MCF 10A (cell line): ENCODE measurements around the gene B9D2. TPM values are rescaled to one million over a fixed set of nuclear protein-coding genes. Genes with fewer than 3 reads are reported as not detected.

Experiments
- BruUV-seq: library from RNA; stranded (reverse); fragments of 400-500 nt; replicated peaks from 2 replicates; lab custom pipeline; 2021; lab: Mats Ljungman, UMichigan
- CTCF ChIA-PET: fragments of 300-600 bp; sonication (Branson Sonifier 250); formaldehyde crosslinking; extraction: SDS; loops from one replicate; lab custom pipeline; 2021; ENCODE audit warnings: antibody characterized with exemption, inconsistent platforms; lab: Yijun Ruan, JAX
- POLR2A ChIA-PET: fragments of 300-600, 350-650 bp; sonication (Branson Sonifier 250); formaldehyde crosslinking; extraction: SDS; loops from one replicate; lab custom pipeline; 2020; ENCODE audit warnings: antibody characterized with exemption, inconsistent platforms; lab: Yijun Ruan, JAX
- DNase-seq: peaks from one replicate; pipeline ENCODE4 v3.0.0-alpha.2; 2018; ENCODE audit not compliant: unreplicated experiment
- H3K27ac Mint-ChIP-seq: one replicate; pipeline ENCODE4 v1.8.0; 2022; ENCODE audit warnings: mild to moderate bottlenecking, low read depth, mixed read lengths; ENCODE audit not compliant: unreplicated experiment
- H3K27me3 Mint-ChIP-seq: one replicate; pipeline ENCODE4 v1.8.0; 2022; ENCODE audit warnings: mixed read lengths; ENCODE audit not compliant: insufficient read depth, unreplicated experiment
- H3K36me3 Mint-ChIP-seq: one replicate; pipeline ENCODE4 v1.8.0; 2022; ENCODE audit warnings: mild to moderate bottlenecking, moderate library complexity, mixed read lengths; ENCODE audit not compliant: insufficient read depth, unreplicated experiment
- H3K4me1 Mint-ChIP-seq: one replicate; pipeline ENCODE4 v1.8.0; 2022; ENCODE audit warnings: mixed read lengths; ENCODE audit not compliant: insufficient read depth, unreplicated experiment
- H3K4me3 Mint-ChIP-seq: one replicate; pipeline ENCODE4 v1.8.0; 2022; ENCODE audit warnings: mild to moderate bottlenecking, moderate library complexity, mixed read lengths; ENCODE audit not compliant: unreplicated experiment
- H3K9me3 Mint-ChIP-seq: one replicate; pipeline ENCODE4 v1.8.0; 2022; ENCODE audit warnings: mixed read lengths; ENCODE audit not compliant: unreplicated experiment
- CTCF ChIP-seq: fragments of 200-600 bp; IDR thresholded peaks from one replicate; pipeline ENCODE4 v1.8.0; 2022; ENCODE audit warnings: antibody characterized with exemption, mild to moderate bottlenecking; ENCODE audit not compliant: unreplicated experiment
- intact Hi-C: fragments of 100-400 bp; cut with micrococcal nuclease; formaldehyde crosslinking; loops from 2 replicates; pipeline ENCODE4 v1.14.1; 2022
- total RNA-seq: library from RNA; stranded (reverse); gene quantifications from 2 replicates; pipeline ENCODE4 v1.2.3, GENCODE V29; 2022

Gene B9D2
- total RNA-seq, 1 experiment from 2014 or later = 5.7 TPM

- POLR2A ChIA-PET = interaction anchor here (0.9 to 2.7 kb wide), 11 partner anchors 9 to 71 kb away, joined by 3 to 20 read pairs (median 11); partner anchors contain the start of genes B9D2, CCDC97, HNRNPUL1 and TGFB1
- no peaks in the 10 kb centered on the region for H3K27me3 Mint-ChIP-seq
- intact Hi-C loops = loop anchor here (2.0 to 10.0 kb wide), 2 partner anchors 26 to 248 kb away; partner anchors contain the start of genes CEACAM21 and TGFB1
- peaks cover 29% of the 10 kb centered on the region for H3K36me3 Mint-ChIP-seq
- DNase-seq = no peak
- CTCF ChIA-PET = interaction anchor here (1.1 to 1.4 kb wide), 2 partner anchors 16 to 75 kb away, joined by 3 to 4 read pairs; no protein-coding TSS in a partner anchor
- TF ChIP-seq CTCF = no peak
- no peaks in the 10 kb centered on the region for H3K9me3 Mint-ChIP-seq
- peak overlapping the region; percentile 71 for H3K4me3 Mint-ChIP-seq
- H3K4me1 Mint-ChIP-seq = peaks cover 56% of the 10 kb centered on the region
- peak overlapping the region; percentile 41 for H3K27ac Mint-ChIP-seq
- BruUV-seq = TSS peak; percentile 73
Observed at GRCh38 chr19:41327076-41327575, 36.8 kb downstream of the B9D2 start.

GRCh38 chr19:41325947-41326706 is 37.8 kb downstream of the B9D2 start:
- intact Hi-C loops = loop anchor here (2.0 to 10.0 kb wide), 2 partner anchors 27 to 249 kb away; partner anchors contain the start of genes CEACAM21 and TGFB1
- no peaks in the 10 kb centered on the region for H3K27me3 Mint-ChIP-seq
- BruUV-seq = no TSS peak
- peaks cover 21% of the 10 kb centered on the region for H3K36me3 Mint-ChIP-seq
- H3K4me1 Mint-ChIP-seq = peaks cover 51% of the 10 kb centered on the region
- H3K27ac Mint-ChIP-seq = peak overlapping the region; percentile 41
- DNase-seq = no peak
- peak overlapping the region; percentile 32 for H3K4me3 Mint-ChIP-seq
- CTCF ChIA-PET = interaction anchor here (0.5 kb wide), 1 partner anchor 70 kb away, joined by 3 read pairs; no protein-coding TSS in a partner anchor
- H3K9me3 Mint-ChIP-seq = no peaks in the 10 kb centered on the region
- POLR2A ChIA-PET = interaction anchor here (1.8 to 2.6 kb wide), 2 partner anchors 16 to 72 kb away, joined by 8 to 12 read pairs; partner anchors contain the start of gene CCDC97
- TF ChIP-seq CTCF = no peak

GRCh38 chr19:41325640-41325946 is 38.4 kb downstream of the B9D2 start:
- H3K4me3 Mint-ChIP-seq = no peak overlapping the region
- H3K4me1 Mint-ChIP-seq = peaks cover 51% of the 10 kb centered on the region
- H3K36me3 Mint-ChIP-seq = peaks cover 24% of the 10 kb centered on the region
- DNase-seq = no peak
- POLR2A ChIA-PET = interaction anchor here (0.7 to 1.4 kb wide), 5 partner anchors 11 to 605 kb away, joined by 3 to 5 read pairs (median 3); no protein-coding TSS in a partner anchor
- CTCF ChIA-PET = interaction anchor here (0.5 kb wide), 1 partner anchor 71 kb away, joined by 3 read pairs; no protein-coding TSS in a partner anchor
- intact Hi-C loops = loop anchor here (10.0 kb wide), 1 partner anchor 249 kb away; the partner anchor contains the start of gene CEACAM21
- no TSS peak for BruUV-seq
- H3K27me3 Mint-ChIP-seq = no peaks in the 10 kb centered on the region
- no peaks in the 10 kb centered on the region for H3K9me3 Mint-ChIP-seq
- peak overlapping the region; percentile 7 for H3K27ac Mint-ChIP-seq
- no peak for TF ChIP-seq CTCF
